Measurements from ENCODE around the gene PRKAR2B.

- TF ChIP-seq CTCF (IDR thresholded peaks at IDR 0.05; ENCODE audit: low read depth, low read length, missing input control) (no peak), RXRA (IDR thresholded peaks at IDR 0.05) (no peak), RAD21 (IDR thresholded peaks at IDR 0.05) (no peak), ZBTB33 (IDR thresholded peaks at IDR 0.05) (no peak), SP1 (IDR thresholded peaks at IDR 0.05) (no peak), TAF1 (conservative IDR thresholded peaks at IDR 0.05) (no peak), ATF3 (IDR thresholded peaks at IDR 0.05) (no peak), GABPA (IDR thresholded peaks at IDR 0.05 in 1 of 2, conservative IDR thresholded peaks at IDR 0.05 in 1 of 2) (no peak), JUND (IDR thresholded peaks at IDR 0.05) (no peak), YY1 (IDR thresholded peaks at IDR 0.05) (no peak), FOXA1 (IDR thresholded peaks at IDR 0.05) (no peak)
- TF ChIP-seq, protein P1, sequence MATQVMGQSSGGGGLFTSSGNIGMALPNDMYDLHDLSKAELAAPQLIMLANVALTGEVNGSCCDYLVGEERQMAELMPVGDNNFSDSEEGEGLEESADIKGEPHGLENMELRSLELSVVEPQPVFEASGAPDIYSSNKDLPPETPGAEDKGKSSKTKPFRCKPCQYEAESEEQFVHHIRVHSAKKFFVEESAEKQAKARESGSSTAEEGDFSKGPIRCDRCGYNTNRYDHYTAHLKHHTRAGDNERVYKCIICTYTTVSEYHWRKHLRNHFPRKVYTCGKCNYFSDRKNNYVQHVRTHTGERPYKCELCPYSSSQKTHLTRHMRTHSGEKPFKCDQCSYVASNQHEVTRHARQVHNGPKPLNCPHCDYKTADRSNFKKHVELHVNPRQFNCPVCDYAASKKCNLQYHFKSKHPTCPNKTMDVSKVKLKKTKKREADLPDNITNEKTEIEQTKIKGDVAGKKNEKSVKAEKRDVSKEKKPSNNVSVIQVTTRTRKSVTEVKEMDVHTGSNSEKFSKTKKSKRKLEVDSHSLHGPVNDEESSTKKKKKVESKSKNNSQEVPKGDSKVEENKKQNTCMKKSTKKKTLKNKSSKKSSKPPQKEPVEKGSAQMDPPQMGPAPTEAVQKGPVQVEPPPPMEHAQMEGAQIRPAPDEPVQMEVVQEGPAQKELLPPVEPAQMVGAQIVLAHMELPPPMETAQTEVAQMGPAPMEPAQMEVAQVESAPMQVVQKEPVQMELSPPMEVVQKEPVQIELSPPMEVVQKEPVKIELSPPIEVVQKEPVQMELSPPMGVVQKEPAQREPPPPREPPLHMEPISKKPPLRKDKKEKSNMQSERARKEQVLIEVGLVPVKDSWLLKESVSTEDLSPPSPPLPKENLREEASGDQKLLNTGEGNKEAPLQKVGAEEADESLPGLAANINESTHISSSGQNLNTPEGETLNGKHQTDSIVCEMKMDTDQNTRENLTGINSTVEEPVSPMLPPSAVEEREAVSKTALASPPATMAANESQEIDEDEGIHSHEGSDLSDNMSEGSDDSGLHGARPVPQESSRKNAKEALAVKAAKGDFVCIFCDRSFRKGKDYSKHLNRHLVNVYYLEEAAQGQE (IDR thresholded peaks at IDR 0.05), result no peak
Measured at GRCh38 chr7:107108793-107109371, 64.4 kb downstream of the PRKAR2B start.
